HUES48 (cell line): ENCODE results near the gene HPCA.

ENCODE experiments used
- H3K27ac ChIP-seq: one replicate; pipeline ENCODE4 v1.7.0; 2013; ENCODE audit warnings: low read depth, low read length, inconsistent platforms
- H3K27me3 ChIP-seq: 2 replicates; pipeline ENCODE4 v1.6.1; 2013; ENCODE audit warnings: mild to moderate bottlenecking, low read length; ENCODE audit not compliant: control insufficient read depth, insufficient read depth
- H3K36me3 ChIP-seq: 2 replicates; pipeline ENCODE4 v1.6.1; 2013; ENCODE audit warnings: low read length; ENCODE audit not compliant: control insufficient read depth, insufficient read depth
- H3K4me1 ChIP-seq: 2 replicates; pipeline ENCODE4 v1.6.1; 2013; ENCODE audit warnings: mild to moderate bottlenecking, low read length; ENCODE audit not compliant: control insufficient read depth, insufficient read depth
- H3K4me3 ChIP-seq: 2 replicates; pipeline ENCODE4 v1.5.1; 2013; ENCODE audit warnings: mild to moderate bottlenecking, low read depth, low read length
- H3K9ac ChIP-seq: 2 replicates; pipeline ENCODE4 v1.6.1; 2013; ENCODE audit warnings: mild to moderate bottlenecking, low read depth, low read length, moderate library complexity
- H3K9me3 ChIP-seq: 2 replicates; pipeline ENCODE4 v1.6.1; 2013; ENCODE audit warnings: low read length; ENCODE audit not compliant: control insufficient read depth, insufficient read depth

Gene HPCA

GRCh38 chr1:32872192-32872460, 14.2 kb upstream of the HPCA start:
- H3K4me1 ChIP-seq: peaks cover 33% of the 10 kb centered on the region
- H3K4me3 ChIP-seq: no peak overlapping the region; the same call in 1 of the 2 replicates
- no peak overlapping the region for H3K9ac ChIP-seq
- no peaks in the 10 kb centered on the region for H3K36me3 ChIP-seq
- no peaks in the 10 kb centered on the region for H3K9me3 ChIP-seq
- no peak overlapping the region for H3K27ac ChIP-seq
- H3K27me3 ChIP-seq: peaks cover 36% of the 10 kb centered on the region

GRCh38 chr1:32873484-32873883, 12.8 kb upstream of the HPCA start:
- H3K36me3 ChIP-seq: no peaks in the 10 kb centered on the region
- no peak overlapping the region for H3K4me3 ChIP-seq
- peaks cover 34% of the 10 kb centered on the region for H3K27me3 ChIP-seq
- H3K27ac ChIP-seq: no peak overlapping the region
- no peaks in the 10 kb centered on the region for H3K9me3 ChIP-seq
- no peak overlapping the region for H3K9ac ChIP-seq
- peaks cover 40% of the 10 kb centered on the region for H3K4me1 ChIP-seq

- peaks cover 18% of the 10 kb centered on the region for H3K27me3 ChIP-seq
- no peaks in the 10 kb centered on the region for H3K36me3 ChIP-seq
- H3K4me3 ChIP-seq: no peak overlapping the region
- no peak overlapping the region for H3K27ac ChIP-seq
- H3K4me1 ChIP-seq: peaks cover 36% of the 10 kb centered on the region
- no peak overlapping the region for H3K9ac ChIP-seq
- H3K9me3 ChIP-seq: no peaks in the 10 kb centered on the region
These were observed 11.2 kb upstream of the HPCA start for GRCh38 chr1:32874860-32875752.

GRCh38 chr1:32876341-32877210, 9.7 kb upstream of the HPCA start:
- no peak overlapping the region for H3K27ac ChIP-seq
- peaks cover 7% of the 10 kb centered on the region for H3K27me3 ChIP-seq
- H3K9me3 ChIP-seq: no peaks in the 10 kb centered on the region
- no peaks in the 10 kb centered on the region for H3K36me3 ChIP-seq
- peaks cover 28% of the 10 kb centered on the region for H3K4me1 ChIP-seq
- no peak overlapping the region for H3K9ac ChIP-seq
- no peak overlapping the region for H3K4me3 ChIP-seq

GRCh38 chr1:32877211-32878110, 8.8 kb upstream of the HPCA start:
- no peaks in the 10 kb centered on the region for H3K27me3 ChIP-seq
- H3K4me3 ChIP-seq: no peak overlapping the region
- no peak overlapping the region for H3K9ac ChIP-seq
- H3K4me1 ChIP-seq: peaks cover 26% of the 10 kb centered on the region
- no peaks in the 10 kb centered on the region for H3K36me3 ChIP-seq
- no peaks in the 10 kb centered on the region for H3K9me3 ChIP-seq
- no peak overlapping the region for H3K27ac ChIP-seq

- H3K27ac ChIP-seq: no peak overlapping the region
- H3K9ac ChIP-seq: no peak overlapping the region
- H3K36me3 ChIP-seq: no peaks in the 10 kb centered on the region
- H3K27me3 ChIP-seq: no peaks in the 10 kb centered on the region
- no peaks in the 10 kb centered on the region for H3K9me3 ChIP-seq
- H3K4me3 ChIP-seq: no peak overlapping the region
- H3K4me1 ChIP-seq: peaks cover 26% of the 10 kb centered on the region
These were observed 8.1 kb upstream of the HPCA start for GRCh38 chr1:32878183-32878582.

GRCh38 chr1:32878637-32879041, 7.7 kb upstream of the HPCA start:
- H3K9me3 ChIP-seq: no peaks in the 10 kb centered on the region
- H3K4me3 ChIP-seq: no peak overlapping the region
- no peak overlapping the region for H3K9ac ChIP-seq
- H3K27me3 ChIP-seq: no peaks in the 10 kb centered on the region
- H3K36me3 ChIP-seq: no peaks in the 10 kb centered on the region
- no peak overlapping the region for H3K27ac ChIP-seq
- H3K4me1 ChIP-seq: peaks cover 26% of the 10 kb centered on the region

- no peak overlapping the region for H3K27ac ChIP-seq
- H3K9me3 ChIP-seq: no peaks in the 10 kb centered on the region
- H3K9ac ChIP-seq: no peak overlapping the region
- no peaks in the 10 kb centered on the region for H3K36me3 ChIP-seq
- H3K4me3 ChIP-seq: no peak overlapping the region
- H3K27me3 ChIP-seq: peaks cover 17% of the 10 kb centered on the region
- H3K4me1 ChIP-seq: peaks cover 18% of the 10 kb centered on the region; the same call in 1 of the 2 replicates
These were observed 5.0 kb upstream of the HPCA start for GRCh38 chr1:32881291-32881690.

- Histone ChIP-seq H3K9me3 (no peaks in the 10 kb centered on the region), H3K27me3 (peaks cover 21% of the 10 kb centered on the region), H3K9ac (no peak overlapping the region), H3K4me3 (no peak overlapping the region), H3K4me1 (peaks cover 12% of the 10 kb centered on the region; the same call in 1 of the 2 replicates), H3K27ac (no peak overlapping the region), H3K36me3 (no peaks in the 10 kb centered on the region)
These were observed 4.1 kb upstream of the HPCA start for GRCh38 chr1:32881871-32882850.
